Cardiac fibroblast (primary cell): ENCODE data around the gene LSR.
A peak's percentile ranks its signal among the peaks of the same experiment; 100 is the strongest.

Experiments
- DNase-seq, 2 donors: peaks; one replicate each; pipeline versions ENCODE4 v3.0.0 to v3.0.0-alpha.2; 2010; ENCODE audit warnings: low read depth in 2 of 2
- H3K4me3 ChIP-seq, 2 donors: replicated peaks in 1 of 2; 1 replicate in 1 of 2; 2 replicates in 1 of 2; pipeline ENCODE4 v1.5.1; 2011; ENCODE audit warnings: low read depth in 2 of 2, low read length in 2 of 2, mild to moderate bottlenecking in 2 of 2, moderate library complexity in 1 of 2
- TF ChIP-seq, protein P1 (sequence below): IDR thresholded peaks from one replicate; pipeline ENCODE4 v1.5.1; 2011; ENCODE audit warnings: low read depth, mild to moderate bottlenecking, low read length, inconsistent platforms

The LSR gene

DNA sequence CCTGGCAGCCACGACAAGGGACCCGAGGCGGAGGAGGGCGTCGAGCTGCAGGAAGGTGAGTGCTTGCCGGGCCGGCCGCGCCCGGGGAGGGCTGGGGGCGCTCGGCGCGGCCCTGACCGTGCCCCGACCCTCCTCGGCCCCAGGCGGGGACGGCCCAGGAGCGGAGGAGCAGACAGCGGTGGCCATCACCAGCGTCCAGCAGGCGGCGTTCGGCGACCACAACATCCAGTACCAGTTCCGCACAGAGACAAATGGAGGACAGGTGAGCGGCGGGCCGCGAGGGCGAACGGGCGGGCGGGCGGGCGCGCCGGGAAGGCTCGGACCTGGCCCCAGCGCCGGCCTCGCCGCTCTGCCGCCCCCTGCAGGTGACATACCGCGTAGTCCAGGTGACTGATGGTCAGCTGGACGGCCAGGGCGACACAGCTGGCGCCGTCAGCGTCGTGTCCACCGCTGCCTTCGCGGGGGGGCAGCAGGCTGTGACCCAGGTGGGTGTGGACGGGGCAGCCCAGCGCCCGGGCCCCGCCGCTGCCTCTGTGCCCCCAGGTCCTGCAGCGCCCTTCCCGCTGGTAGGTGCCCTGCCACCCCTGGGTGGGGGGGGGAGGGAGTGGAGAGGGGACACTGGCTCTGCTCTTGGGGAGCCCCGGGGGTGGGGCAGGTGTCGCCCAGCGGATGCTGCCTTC, 20.8 kb downstream of the LSR start:
- DNase-seq: peak; percentile 80 to 88
- TF ChIP-seq, protein P1, sequence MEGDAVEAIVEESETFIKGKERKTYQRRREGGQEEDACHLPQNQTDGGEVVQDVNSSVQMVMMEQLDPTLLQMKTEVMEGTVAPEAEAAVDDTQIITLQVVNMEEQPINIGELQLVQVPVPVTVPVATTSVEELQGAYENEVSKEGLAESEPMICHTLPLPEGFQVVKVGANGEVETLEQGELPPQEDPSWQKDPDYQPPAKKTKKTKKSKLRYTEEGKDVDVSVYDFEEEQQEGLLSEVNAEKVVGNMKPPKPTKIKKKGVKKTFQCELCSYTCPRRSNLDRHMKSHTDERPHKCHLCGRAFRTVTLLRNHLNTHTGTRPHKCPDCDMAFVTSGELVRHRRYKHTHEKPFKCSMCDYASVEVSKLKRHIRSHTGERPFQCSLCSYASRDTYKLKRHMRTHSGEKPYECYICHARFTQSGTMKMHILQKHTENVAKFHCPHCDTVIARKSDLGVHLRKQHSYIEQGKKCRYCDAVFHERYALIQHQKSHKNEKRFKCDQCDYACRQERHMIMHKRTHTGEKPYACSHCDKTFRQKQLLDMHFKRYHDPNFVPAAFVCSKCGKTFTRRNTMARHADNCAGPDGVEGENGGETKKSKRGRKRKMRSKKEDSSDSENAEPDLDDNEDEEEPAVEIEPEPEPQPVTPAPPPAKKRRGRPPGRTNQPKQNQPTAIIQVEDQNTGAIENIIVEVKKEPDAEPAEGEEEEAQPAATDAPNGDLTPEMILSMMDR: peak; percentile 46

DNA sequence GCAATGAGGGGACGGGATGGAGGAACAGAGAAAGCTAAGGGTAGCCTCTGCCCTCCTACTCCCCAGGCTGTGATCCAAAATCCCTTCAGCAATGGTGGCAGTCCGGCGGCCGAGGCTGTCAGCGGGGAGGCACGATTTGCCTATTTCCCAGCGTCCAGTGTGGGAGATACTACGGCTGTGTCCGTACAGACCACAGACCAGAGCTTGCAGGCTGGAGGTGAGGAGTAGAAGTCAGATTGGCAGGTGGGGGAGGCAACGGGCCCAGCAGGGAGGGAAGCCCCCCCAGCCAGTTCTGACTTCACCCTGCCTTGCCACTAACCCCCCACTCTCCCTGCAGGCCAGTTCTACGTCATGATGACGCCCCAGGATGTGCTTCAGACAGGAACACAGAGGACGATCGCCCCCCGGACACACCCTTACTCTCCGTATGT, 21.6 kb downstream of the LSR start:
- TF ChIP-seq, protein P1: no peak
- DNase-seq: no peak
- no peak overlapping the region for H3K4me3 ChIP-seq

More for the DNA sequence above, 20.8 kb downstream of the LSR start:
- peak overlapping the region; percentile 39 to 83 for H3K4me3 ChIP-seq

DNA sequence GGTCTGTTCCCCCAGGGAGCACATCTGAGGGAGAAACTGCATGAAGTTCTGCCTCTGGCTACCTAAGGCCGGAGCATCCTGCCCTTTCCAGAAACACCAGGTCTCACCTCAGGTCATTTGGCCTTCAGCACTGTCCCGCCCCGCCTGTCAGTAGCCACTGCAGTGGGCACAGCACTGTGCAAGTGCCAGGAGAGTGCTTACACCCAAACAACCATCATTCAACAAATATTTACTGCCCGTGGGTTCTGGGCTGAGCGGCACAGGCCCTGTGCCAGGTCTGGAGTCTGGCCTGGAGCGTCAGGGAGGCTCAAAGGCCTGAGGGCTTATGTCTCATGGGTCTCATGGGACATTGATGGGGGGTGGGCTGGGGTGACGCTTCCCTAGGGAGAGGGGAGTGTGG, 22.7 kb downstream of the LSR start:
- TF ChIP-seq, protein P1: no peak
- H3K4me3 ChIP-seq: no peak overlapping the region
- no peak for DNase-seq

DNA sequence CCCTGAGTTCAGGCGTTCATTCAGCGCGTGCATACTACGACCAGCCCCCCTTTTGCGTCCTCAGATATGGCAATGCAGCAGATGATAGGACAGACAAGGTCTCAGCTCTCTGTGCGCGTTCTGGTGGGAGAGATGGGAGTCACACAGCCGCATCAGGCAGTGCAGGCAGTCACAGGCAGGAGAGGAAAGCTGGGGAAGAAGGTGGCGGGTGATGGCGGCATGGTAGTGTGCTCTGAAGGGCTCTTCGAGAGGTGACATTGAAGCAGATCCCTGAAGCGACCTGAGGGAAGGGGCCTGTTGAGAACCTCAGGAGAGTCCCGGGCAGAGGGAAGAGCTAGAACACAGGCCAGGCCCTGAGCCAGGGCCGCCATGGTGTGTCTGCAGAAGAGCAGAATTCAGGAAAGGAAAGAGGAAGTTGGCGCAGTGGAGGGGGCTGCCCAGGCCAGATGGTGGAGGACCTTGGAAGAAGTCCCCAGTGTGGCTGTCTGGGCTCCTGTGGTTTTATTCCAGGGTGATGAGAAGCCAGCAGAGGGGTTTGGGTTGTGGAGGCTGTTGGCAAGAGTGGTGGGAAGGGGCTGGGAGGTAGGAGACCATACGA, 23.4 kb downstream of the LSR start:
- H3K4me3 ChIP-seq: no peak overlapping the region
- DNase-seq: no peak
- TF ChIP-seq, protein P1: no peak

DNA sequence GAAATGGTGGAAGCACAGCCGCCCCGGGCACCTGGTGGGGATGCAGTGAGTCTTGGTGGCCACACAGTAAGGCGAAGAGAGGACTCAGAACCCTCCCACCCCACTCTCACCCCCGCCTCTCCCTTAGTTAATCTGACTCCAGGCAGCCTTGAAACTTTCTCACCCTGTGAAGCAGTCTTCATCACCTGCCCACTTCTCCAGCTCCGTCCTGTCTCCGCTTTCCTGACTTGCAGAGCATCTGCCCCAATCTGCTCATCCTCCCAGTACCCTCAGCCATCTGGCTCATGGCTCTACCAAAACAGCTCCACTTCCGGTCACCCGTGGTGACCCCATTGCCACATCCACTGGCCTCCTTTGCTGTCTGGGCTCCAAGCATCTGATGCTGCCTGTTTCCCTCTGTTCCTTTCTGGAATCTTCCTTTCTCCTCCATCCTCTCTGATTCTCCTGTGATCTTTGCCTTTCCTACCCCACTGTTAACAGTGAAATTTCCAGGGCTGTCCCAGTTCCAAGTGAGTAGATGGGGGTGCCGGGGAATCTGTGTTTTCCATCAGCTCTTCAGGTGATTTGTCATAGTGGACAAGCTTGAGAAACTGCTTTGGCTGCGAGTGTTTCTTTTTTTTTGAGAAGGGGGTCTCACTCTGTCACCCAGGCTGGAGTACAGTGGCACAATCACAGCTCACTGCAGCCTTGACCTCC, 24.3 kb downstream of the LSR start:
- TF ChIP-seq, protein P1: no peak
- DNase-seq: no peak
- no peak overlapping the region for H3K4me3 ChIP-seq

DNA sequence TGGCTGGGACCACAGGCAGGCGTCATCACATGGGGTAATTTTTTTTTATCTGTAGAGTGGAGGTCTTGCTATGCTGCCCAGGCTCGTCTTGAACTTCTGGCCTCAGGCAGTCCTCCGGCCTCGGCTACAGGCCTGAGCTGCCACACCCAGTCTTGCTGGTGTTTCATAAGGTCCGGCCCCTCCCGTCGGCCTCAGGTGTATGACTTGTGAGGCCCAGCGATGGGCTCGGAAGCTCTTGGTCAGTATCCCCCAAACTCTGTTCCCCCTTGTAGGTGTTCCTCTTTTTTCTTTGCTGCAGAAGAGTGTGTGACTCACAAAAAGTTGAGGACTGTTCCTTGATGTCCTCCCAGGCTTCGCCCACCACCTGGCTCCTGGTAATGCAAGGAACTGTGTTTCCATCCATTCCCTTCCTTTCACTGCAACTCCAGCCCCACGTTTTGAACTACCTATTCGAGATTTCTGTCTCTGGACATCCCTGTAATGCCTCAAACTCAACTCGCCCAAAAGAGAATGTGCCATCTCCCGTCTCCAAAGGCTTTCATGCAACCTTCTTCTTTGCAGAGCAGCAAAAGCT, 25.0 kb downstream of the LSR start:
- TF ChIP-seq, protein P1: no peak
- no peak for DNase-seq

More for the DNA sequence above, 25.0 kb downstream of the LSR start:
- H3K4me3 ChIP-seq: no peak overlapping the region
